Neural cell (in vitro differentiated cells): ENCODE results near the gene ATAD3C. TPM values are rescaled to one million over a fixed set of nuclear protein-coding genes. Genes with fewer than 3 reads are reported as not detected.

Experiments
- H2AFZ ChIP-seq: fragments of 200-600, 300-800 bp; sonication (generic), shearing (Covaris generic); 2 replicates; pipeline ENCODE4 v1.6.0; 2014; ENCODE audit warnings: low read depth, mild to moderate bottlenecking, antibody characterized with exemption, low read length, moderate library complexity
- H3F3A ChIP-seq: fragments of 200-600 bp; shearing (Covaris generic); 2 replicates; pipeline ENCODE4 v1.6.1; 2016; ENCODE audit warnings: mild to moderate bottlenecking, moderate library complexity, mixed read lengths, antibody characterized with exemption, low read length; ENCODE audit not compliant: insufficient read depth, poor library complexity, severe bottlenecking
- H3K27ac ChIP-seq: fragments of 200-600, 300-800 bp; sonication (generic), shearing (Covaris generic); 2 replicates; pipeline ENCODE4 v1.5.1; 2014; ENCODE audit warnings: mild to moderate bottlenecking, low read length, moderate library complexity
- H3K27me3 ChIP-seq: fragments of 300-800, 200-600 bp; sonication (generic), shearing (Covaris generic); 2 replicates; pipeline ENCODE4 v1.6.0; 2014; ENCODE audit warnings: mild to moderate bottlenecking, low read depth, low read length, moderate library complexity; ENCODE audit not compliant: insufficient read depth
- H3K36me3 ChIP-seq: fragments of 300-800, 200-600 bp; sonication (generic), shearing (Covaris generic); 2 replicates; pipeline ENCODE4 v1.5.1; 2014; ENCODE audit warnings: mild to moderate bottlenecking, antibody characterized with exemption, low read length, moderate library complexity; ENCODE audit not compliant: insufficient read depth
- H3K4me2 ChIP-seq: fragments of 300-800, 200-600 bp; sonication (generic), shearing (Covaris generic); 2 replicates; pipeline ENCODE4 v1.6.0; 2014; ENCODE audit warnings: mild to moderate bottlenecking, low read length
- H3K4me3 ChIP-seq: fragments of 300-800, 200-600 bp; sonication (generic), shearing (Covaris generic); 2 replicates; pipeline ENCODE4 v1.5.1; 2014; ENCODE audit warnings: mild to moderate bottlenecking, low read length, moderate library complexity
- H3K79me2 ChIP-seq: fragments of 200-600 bp; shearing (Covaris generic); replicated peaks from 2 replicates; pipeline ENCODE4 v1.6.0; 2014; ENCODE audit warnings: mild to moderate bottlenecking, low read length, moderate library complexity; ENCODE audit not compliant: insufficient read depth
- H3K9ac ChIP-seq: fragments of 300-800, 200-600 bp; sonication (generic), shearing (Covaris generic); 2 replicates; pipeline ENCODE4 v1.6.1; 2016; ENCODE audit warnings: mild to moderate bottlenecking, low read length, mixed read lengths
- H3K9me2 ChIP-seq: fragments of 200-600 bp; shearing (Covaris generic); 2 replicates; pipeline ENCODE4 v1.6.1; 2016; ENCODE audit warnings: mild to moderate bottlenecking, low read length, mixed read lengths; ENCODE audit not compliant: insufficient read depth
- H3K9me3 ChIP-seq: fragments of 200-600, 300-800 bp; sonication (generic), shearing (Covaris generic); 2 replicates; pipeline ENCODE4 v1.6.1; 2016; ENCODE audit warnings: mild to moderate bottlenecking, mixed run types, low read length, moderate library complexity, mixed read lengths
- H4K20me1 ChIP-seq: fragments of 200-600 bp; shearing (Covaris generic); 2 replicates; pipeline ENCODE4 v1.6.1; 2016; ENCODE audit warnings: mild to moderate bottlenecking, mixed run types; ENCODE audit not compliant: insufficient read depth
- CTCF ChIP-seq: fragments of 450-650 bp; IDR thresholded peaks from 2 replicates; pipeline ENCODE4 v1.5.1; 2014; ENCODE audit warnings: antibody characterized with exemption, mild to moderate bottlenecking, moderate library complexity; ENCODE audit not compliant: poor library complexity, severe bottlenecking
- EP300 ChIP-seq: fragments of 450-650 bp; conservative IDR thresholded peaks from 2 replicates; pipeline ENCODE4 v1.6.1; 2014; ENCODE audit warnings: antibody characterized with exemption, mild to moderate bottlenecking, moderate library complexity; ENCODE audit not compliant: poor library complexity, severe bottlenecking
- EZH2 ChIP-seq: fragments of 200-600, 300-800 bp; shearing (Covaris generic), sonication (generic); IDR thresholded peaks from 2 replicates; pipeline ENCODE4 v1.6.1; 2014; ENCODE audit warnings: antibody characterized with exemption, low read length, borderline replicate concordance, mild to moderate bottlenecking; ENCODE audit not compliant: insufficient read depth, poor library complexity, severe bottlenecking
- MXI1 ChIP-seq: fragments of 450-650 bp; conservative IDR thresholded peaks from 2 replicates; pipeline ENCODE4 v1.6.1; 2014; ENCODE audit warnings: antibody characterized with exemption, mild to moderate bottlenecking; ENCODE audit not compliant: poor library complexity, severe bottlenecking
- POLR2AphosphoS5 ChIP-seq: IDR thresholded peaks from 2 replicates; pipeline ENCODE4 v1.6.1; 2012
- RAD21 ChIP-seq: fragments of 450-650 bp; conservative IDR thresholded peaks from 2 replicates; pipeline ENCODE4 v1.6.1; 2014; ENCODE audit warnings: antibody characterized with exemption, mild to moderate bottlenecking, moderate library complexity
- REST ChIP-seq: IDR thresholded peaks from 2 replicates; pipeline ENCODE4 v1.6.1; 2012; ENCODE audit warnings: borderline replicate concordance
- SMC3 ChIP-seq: fragments of 450-650 bp; conservative IDR thresholded peaks from 2 replicates; pipeline ENCODE4 v1.6.1; 2014; ENCODE audit warnings: antibody characterized with exemption, mild to moderate bottlenecking, moderate library complexity; ENCODE audit not compliant: poor library complexity
- TAF1 ChIP-seq: IDR thresholded peaks from 2 replicates; pipeline ENCODE4 v1.6.1; 2012; ENCODE audit warnings: low read depth
- polyA plus RNA-seq: library from polyadenylated mRNA; depleted of rRNA; stranded (reverse); fragments of >200 nt; gene quantifications from 2 replicates; pipeline ENCODE4 v1.2.3, GENCODE V29; 2014

Gene ATAD3C
- polyA plus RNA-seq, 1 donor from 2014 or later = not detected

GRCh38 chr1:1489861-1490260 lies 40.4 kb downstream of the ATAD3C start:
- Histone ChIP-seq H3K9me3 (no peaks in the 10 kb centered on the region), H3K4me2 (no peak overlapping the region), H3F3A (no peaks in the 10 kb centered on the region), H3K4me3 (no peak overlapping the region), H3K27me3 (no peaks in the 10 kb centered on the region), H3K36me3 (no peaks in the 10 kb centered on the region), H3K9me2 (no peaks in the 10 kb centered on the region), H3K27ac (no peak overlapping the region), H3K9ac (no peak overlapping the region), H4K20me1 (no peaks in the 10 kb centered on the region), H3K79me2 (no peaks in the 10 kb centered on the region), H2AFZ (no peak overlapping the region)
- TF ChIP-seq SMC3 (no peak), TAF1 (no peak), MXI1 (no peak), POLR2AphosphoS5 (no peak), RAD21 (no peak), EP300 (no peak), EZH2 (no peak), REST (no peak)

GRCh38 chr1:1490633-1491230 lies 41.2 kb downstream of the ATAD3C start:
- Histone ChIP-seq H3K4me2 (no peak overlapping the region), H3K9me3 (no peaks in the 10 kb centered on the region), H3K9ac (no peak overlapping the region), H2AFZ (no peak overlapping the region), H3K9me2 (no peaks in the 10 kb centered on the region), H3K27ac (no peak overlapping the region), H3K79me2 (no peaks in the 10 kb centered on the region), H3K36me3 (no peaks in the 10 kb centered on the region), H4K20me1 (no peaks in the 10 kb centered on the region), H3F3A (no peaks in the 10 kb centered on the region), H3K4me3 (no peak overlapping the region), H3K27me3 (no peaks in the 10 kb centered on the region)
- TF ChIP-seq REST (no peak), EP300 (no peak), SMC3 (no peak), EZH2 (no peak), RAD21 (no peak), MXI1 (no peak), POLR2AphosphoS5 (no peak), CTCF (no peak), TAF1 (no peak)
